B cell (primary cell): ENCODE measurements around the gene SETD1A. TPM values are rescaled to one million over a fixed set of nuclear protein-coding genes. Genes with fewer than 3 reads are reported as not detected.

Source experiments
- ATAC-seq: fragments of 200-7000 bp; cut with Tn5 transposase; one replicate; pipeline ENCODE4 v1.10.0; 2021; ENCODE audit warnings: low read depth, mild to moderate bottlenecking, moderate number of reproducible peaks, moderate library complexity
- CTCF ChIA-PET: fragments of 350-600 bp; sonication (Branson Sonifier 250); formaldehyde crosslinking; loops from one replicate; lab custom pipeline; 2021; ENCODE audit warnings: antibody characterized with exemption, inconsistent platforms; lab: Charles Lee
- POLR2A ChIA-PET: fragments of 350-600 bp; sonication (Branson Sonifier 250); formaldehyde crosslinking; loops from one replicate; lab custom pipeline; 2021; ENCODE audit warnings: antibody characterized with exemption; lab: Charles Lee
- DNase-seq: peaks from one replicate; pipeline ENCODE4 v3.0.0; 2013
- H2AFZ ChIP-seq: 2 replicates; pipeline ENCODE4 v1.6.1; 2012; ENCODE audit warnings: mild to moderate bottlenecking, low read depth, low read length; ENCODE audit not compliant: insufficient read depth, poor library complexity, severe bottlenecking
- H3K27ac ChIP-seq, 2 donors: 1 replicate in 1 of 2; 2 replicates in 1 of 2; pipeline ENCODE4 v1.5.1; 2012 to 2013; ENCODE audit warnings: low read length in 2 of 2, mild to moderate bottlenecking in 2 of 2, moderate library complexity in 1 of 2
- H3K27me3 ChIP-seq, 4 experiments: fragments of 200-600 bp in 1 of 4; sonication (generic) in 1 of 4; replicated peaks in 1 of 4; 1 replicate in 2 of 4; 2 replicates in 2 of 4; pipeline versions ENCODE4 v1.6.1 to v1.7.0; 2013 to 2016; ENCODE audit warnings: low read length in 3 of 4, mild to moderate bottlenecking in 2 of 4, mixed read lengths in 1 of 4, moderate library complexity in 1 of 4; ENCODE audit not compliant: insufficient read depth in 4 of 4, control insufficient read depth in 3 of 4; ENCODE audit errors: control extremely low read depth in 1 of 4
- H3K36me3 ChIP-seq, 2 experiments: replicated peaks in 1 of 2; 1 replicate in 1 of 2; 2 replicates in 1 of 2; pipeline versions ENCODE4 v1.6.1 to v1.7.1; 2013; ENCODE audit warnings: low read length in 1 of 2; ENCODE audit not compliant: insufficient read depth in 2 of 2, control insufficient read depth in 1 of 2; ENCODE audit errors: control extremely low read depth in 1 of 2, extremely low read depth in 1 of 2
- H3K4me1 ChIP-seq, 2 donors: fragments of 200-600 bp in 1 of 2; sonication (generic) in 1 of 2; 1 replicate in 1 of 2; 2 replicates in 1 of 2; pipeline versions ENCODE4 v1.5.1 to v1.6.1; 2013 to 2017; ENCODE audit warnings: low read length in 2 of 2; ENCODE audit not compliant: control insufficient read depth in 2 of 2, insufficient read depth in 2 of 2
- H3K4me2 ChIP-seq: replicated peaks from 2 replicates; pipeline ENCODE3; 2012; ENCODE audit warnings: mild to moderate bottlenecking, low read depth, low read length; ENCODE audit not compliant: poor library complexity, severe bottlenecking
- H3K4me3 ChIP-seq, 5 experiments: fragments of 200-600 bp in 1 of 5; sonication (generic) in 1 of 5; 1 replicate in 3 of 5; 2 replicates in 2 of 5; pipeline versions ENCODE4 v1.5.1 to v1.7.0; 2011 to 2016; ENCODE audit warnings: low read length in 4 of 5, mild to moderate bottlenecking in 4 of 5, low read depth in 2 of 5, control low read depth in 1 of 5, moderate library complexity in 1 of 5; ENCODE audit not compliant: insufficient read depth in 1 of 5; ENCODE audit errors: control extremely low read depth in 1 of 5, extremely low read depth in 1 of 5
- H3K79me2 ChIP-seq: fragments of 200-600 bp; sonication (generic); one replicate; pipeline ENCODE4 v1.6.0; 2016; ENCODE audit warnings: low read length; ENCODE audit not compliant: control insufficient read depth, insufficient read depth
- H3K9ac ChIP-seq: fragments of 200-600 bp; sonication (generic); 2 replicates; pipeline ENCODE4 v1.6.1; 2017; ENCODE audit warnings: mild to moderate bottlenecking, low read length, moderate library complexity
- H3K9me3 ChIP-seq, 3 donors: one replicate each; pipeline versions ENCODE4 v1.6.1 to v1.7.1; 2013; ENCODE audit warnings: low read length in 2 of 3; ENCODE audit not compliant: control insufficient read depth in 2 of 3, insufficient read depth in 1 of 3; ENCODE audit errors: control extremely low read depth in 1 of 3
- H4K20me1 ChIP-seq: 2 replicates; pipeline ENCODE4 v1.6.0; 2012; ENCODE audit warnings: mild to moderate bottlenecking, low read length; ENCODE audit not compliant: insufficient read depth, control insufficient read depth, poor library complexity, severe bottlenecking
- H3K27ac Mint-ChIP-seq: one replicate; pipeline ENCODE4 v1.8.0; 2021; ENCODE audit warnings: mixed read lengths
- H3K27me3 Mint-ChIP-seq: one replicate; pipeline ENCODE4 v1.8.0; 2021; ENCODE audit warnings: mixed read lengths
- H3K4me1 Mint-ChIP-seq: one replicate; pipeline ENCODE4 v1.8.0; 2021; ENCODE audit warnings: mixed read lengths
- H3K4me3 Mint-ChIP-seq: one replicate; pipeline ENCODE4 v1.8.0; 2021; ENCODE audit warnings: mixed read lengths
- H3K9me3 Mint-ChIP-seq: one replicate; pipeline ENCODE4 v1.8.0; 2022; ENCODE audit warnings: mixed read lengths; ENCODE audit not compliant: insufficient read depth
- CTCF ChIP-seq: fragments of 200-600 bp; IDR thresholded peaks from one replicate; pipeline ENCODE4 v1.8.0; 2022; ENCODE audit warnings: antibody characterized with exemption, mild to moderate bottlenecking
- EZH2 ChIP-seq: IDR thresholded peaks from 2 replicates; pipeline ENCODE4 v1.6.1; 2012; ENCODE audit warnings: borderline replicate concordance, low read depth, mild to moderate bottlenecking, moderate library complexity, low read length; ENCODE audit not compliant: insufficient read depth, poor library complexity, severe bottlenecking
- WGBS: methylation state at CpG from one replicate; pipeline ENCODE4 v1.1.5; 2013; ENCODE audit warnings: missing lambda C conversion rate; ENCODE audit not compliant: insufficient coverage; 5-methylcytosine and 5-hydroxymethylcytosine counted together
- intact Hi-C: fragments of 100-400 bp; cut with micrococcal nuclease; formaldehyde crosslinking; loops from one replicate; pipeline ENCODE4 v1.10.0; 2022
- polyA plus RNA-seq: library from polyadenylated mRNA; depleted of rRNA; stranded (reverse); fragments of >200 nt; gene quantifications from 2 replicates; pipeline ENCODE4 v1.2.3, GENCODE V29; 2012
- total RNA-seq, 2 donors: library from RNA; stranded (reverse); fragments of 120-200 nt in 1 of 2; gene quantifications; 1 replicate in 1 of 2; 2 replicates in 1 of 2; pipeline versions ENCODE4 v1.2.3 to v1.2.4, GENCODE V29; 2013 to 2022

Gene SETD1A
- total and polyA plus RNA-seq, 2 donors (not counting 1 experiment from before 2014, with no cell fraction given), result 11.5 to 39.5 TPM

DNA sequence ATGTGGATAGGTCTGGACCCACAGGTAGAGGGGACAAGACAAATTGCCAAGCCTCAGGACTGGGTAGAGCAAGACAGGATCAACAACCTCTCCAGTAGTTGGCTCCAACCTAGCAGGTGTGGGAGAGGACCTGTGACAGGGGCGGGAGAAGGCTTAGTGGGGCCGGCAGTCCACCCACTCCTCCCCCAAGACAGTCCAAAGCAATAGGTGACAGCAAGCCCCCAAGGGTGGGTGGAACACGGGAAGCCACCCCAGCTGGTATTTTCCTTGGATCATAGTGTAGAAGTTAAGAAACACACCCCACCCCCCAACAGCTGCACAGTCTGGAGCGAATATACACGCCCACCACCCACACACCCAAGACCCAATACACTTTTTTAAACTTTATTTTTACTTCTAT lies 71.7 kb downstream of the SETD1A start:
- CTCF ChIA-PET, result no interaction called here
- H3K4me1 Mint-ChIP-seq, result peaks cover 16% of the 10 kb centered on the region
- no peak overlapping the region for H3K9ac ChIP-seq
- H3K79me2 ChIP-seq, result peaks cover 7% of the 10 kb centered on the region
- H3K27me3 Mint-ChIP-seq, result no peaks in the 10 kb centered on the region
- H4K20me1 ChIP-seq, result peaks cover 5% of the 10 kb centered on the region
- no peak overlapping the region for H3K4me3 ChIP-seq
- no peaks in the 10 kb centered on the region for H3K9me3 Mint-ChIP-seq
- H3K4me1 ChIP-seq, result peaks cover 4 to 12% of the 10 kb centered on the region in 2 donors
- H3K4me2 ChIP-seq, result no peak overlapping the region
- no peak for TF ChIP-seq CTCF
- no peak for TF ChIP-seq EZH2
- POLR2A ChIA-PET, result no interaction called here
- no peaks in the 10 kb centered on the region for H3K36me3 ChIP-seq
- WGBS, result no CpG with 5 or more reads among the region's 5 CpGs
- intact Hi-C loops, result no loop called here
- H3K9me3 ChIP-seq, result peaks cover 0 to 6% (median 0%) of the 10 kb centered on the region in 3 donors
- DNase-seq (no peak), ATAC-seq (no peak)
- no peaks in the 10 kb centered on the region for H3K27me3 ChIP-seq
- H3K4me3 Mint-ChIP-seq, result no peak overlapping the region
- no peak overlapping the region for H2AFZ ChIP-seq
- H3K27ac Mint-ChIP-seq, result no peak overlapping the region
- no peak overlapping the region for H3K27ac ChIP-seq

DNA sequence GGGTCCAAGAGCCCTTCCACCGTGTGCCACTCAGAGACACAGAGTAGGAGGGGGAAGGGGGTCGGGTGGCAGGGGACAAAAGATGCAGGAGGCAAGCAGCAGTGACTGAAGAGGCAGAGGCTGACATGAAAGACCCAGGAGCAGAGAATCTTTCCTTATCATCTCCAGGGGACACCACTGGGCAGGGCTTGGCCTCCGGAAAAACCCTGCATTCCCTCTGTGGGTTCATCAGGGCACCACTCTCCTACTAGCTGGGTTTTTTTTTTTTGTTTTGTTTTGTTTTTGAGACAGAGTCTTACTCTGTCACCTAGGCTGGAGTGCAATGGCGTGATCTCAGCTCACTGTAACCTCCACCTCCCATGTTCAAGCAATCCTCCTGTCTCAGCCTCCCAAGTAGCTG lies 73.7 kb downstream of the SETD1A start:
- peaks cover 24% of the 10 kb centered on the region for H3K79me2 ChIP-seq
- peaks cover 21% of the 10 kb centered on the region for H4K20me1 ChIP-seq
- intact Hi-C loops, result loop anchor here (5.0 kb wide), 2 partner anchors 269 to 374 kb away; partner anchors contain the start of genes CFAP119, FBRS and RNF40
- no peak overlapping the region for H3K27ac ChIP-seq
- no peak overlapping the region for H3K9ac ChIP-seq
- H3K4me3 ChIP-seq, result no peak overlapping the region
- no peaks in the 10 kb centered on the region for H3K27me3 ChIP-seq
- ChIA-PET POLR2A (no interaction called here), CTCF (interaction anchor here (0.9 kb wide), 1 partner anchor 46 kb away, joined by 3 read pairs; the partner anchor contains the start of gene HSD3B7)
- DNase-seq (no peak), ATAC-seq (no peak)
- no peak overlapping the region for H3K4me2 ChIP-seq
- no peak overlapping the region for H2AFZ ChIP-seq
- Mint-ChIP-seq H3K4me1 (peaks cover 20% of the 10 kb centered on the region), H3K4me3 (peak overlapping the region; percentile 29), H3K27me3 (no peaks in the 10 kb centered on the region), H3K27ac (no peak overlapping the region), H3K9me3 (no peaks in the 10 kb centered on the region)
- WGBS, result 100% methylated on average over 1 of the region's 4 CpGs
- TF ChIP-seq EZH2 (no peak), CTCF (no peak)
- peaks cover 0 to 6% (median 0%) of the 10 kb centered on the region in 3 donors for H3K9me3 ChIP-seq
- peaks cover 8 to 16% of the 10 kb centered on the region in 2 donors for H3K4me1 ChIP-seq
- H3K36me3 ChIP-seq, result peaks cover 0 to 4% of the 10 kb centered on the region in 2 experiments
